Esophagus squamous epithelium (tissue), 4 donors: ENCODE results near the gene CIPC.

Experiments
- CTCF ChIP-seq, 6 experiments: fragments of 450-650 bp in 4 of 6; fragments of 200-600 bp in 2 of 6; sonication (generic) in 2 of 6; IDR thresholded peaks; one replicate each; pipeline ENCODE4 v1.5.1; 2016 to 2019; ENCODE audit warnings: antibody characterized with exemption in 6 of 6, mild to moderate bottlenecking in 4 of 6, moderate library complexity in 4 of 6
- POLR2A ChIP-seq, 4 donors: fragments of 450-650 bp; IDR thresholded peaks; one replicate each; pipeline ENCODE4 v1.6.1; 2017; ENCODE audit warnings: antibody characterized with exemption in 4 of 4, mild to moderate bottlenecking in 4 of 4, moderate library complexity in 3 of 4

- no peak for TF ChIP-seq CTCF (IDR thresholded peaks at IDR 0.05)
- TF ChIP-seq POLR2A (IDR thresholded peaks at IDR 0.05): no peak
These were observed 42.8 kb upstream of the CIPC start for GRCh38 chr14:77055306-77055705.
